ENCODE results near the gene PRLH. TPM values are rescaled to one million over a fixed set of nuclear protein-coding genes. Genes with fewer than 3 reads are reported as not detected.

PRLH gene
- total RNA-seq, 1 experiment from 2014 or later: not detected

GRCh38 chr2:237536083-237536415 lies 30.3 kb upstream of the PRLH start:
- intact Hi-C loops (cut with micrococcal nuclease; ENCODE audit: unreplicated experiment): no loop called here
- POLR2A ChIA-PET (ENCODE audit: low non-redundant PET): no interaction called here
- Histone ChIP-seq H3K9me3 (ENCODE audit: low read depth, low read length, poor library complexity, severe bottlenecking) (no peaks in the 10 kb centered on the region), H3K27ac (ENCODE audit: low read depth, low read length, poor library complexity, severe bottlenecking) (no peak overlapping the region), H3K4me3 (ENCODE audit: low read depth, low read length, poor library complexity, severe bottlenecking) (no peak overlapping the region), H3K27me3 (replicated peaks; ENCODE audit: insufficient read depth, low read depth, low read length, poor library complexity) (no peaks in the 10 kb centered on the region), H3K4me1 (ENCODE audit: insufficient read depth, low read length, poor library complexity, severe bottlenecking) (no peaks in the 10 kb centered on the region), H3K36me3 (ENCODE audit: insufficient read depth, low read length, poor library complexity, severe bottlenecking) (no peaks in the 10 kb centered on the region)
- DNase-seq (ENCODE audit: low spot score): no peak
- BruUV-seq (replicated peaks): no TSS peak
- CTCF ChIA-PET: no interaction called here
- TF ChIP-seq CTCF (conservative IDR thresholded peaks at IDR 0.05; ENCODE audit: low read depth, low read length): no peak
- TF ChIP-seq EZH2 (IDR thresholded peaks at IDR 0.05; ENCODE audit: borderline replicate concordance, low read depth, low read length, poor library complexity, severe bottlenecking): no peak

GRCh38 chr2:237536617-237537016 lies 29.8 kb upstream of the PRLH start:
- POLR2A ChIA-PET (ENCODE audit: low non-redundant PET): no interaction called here

DNA sequence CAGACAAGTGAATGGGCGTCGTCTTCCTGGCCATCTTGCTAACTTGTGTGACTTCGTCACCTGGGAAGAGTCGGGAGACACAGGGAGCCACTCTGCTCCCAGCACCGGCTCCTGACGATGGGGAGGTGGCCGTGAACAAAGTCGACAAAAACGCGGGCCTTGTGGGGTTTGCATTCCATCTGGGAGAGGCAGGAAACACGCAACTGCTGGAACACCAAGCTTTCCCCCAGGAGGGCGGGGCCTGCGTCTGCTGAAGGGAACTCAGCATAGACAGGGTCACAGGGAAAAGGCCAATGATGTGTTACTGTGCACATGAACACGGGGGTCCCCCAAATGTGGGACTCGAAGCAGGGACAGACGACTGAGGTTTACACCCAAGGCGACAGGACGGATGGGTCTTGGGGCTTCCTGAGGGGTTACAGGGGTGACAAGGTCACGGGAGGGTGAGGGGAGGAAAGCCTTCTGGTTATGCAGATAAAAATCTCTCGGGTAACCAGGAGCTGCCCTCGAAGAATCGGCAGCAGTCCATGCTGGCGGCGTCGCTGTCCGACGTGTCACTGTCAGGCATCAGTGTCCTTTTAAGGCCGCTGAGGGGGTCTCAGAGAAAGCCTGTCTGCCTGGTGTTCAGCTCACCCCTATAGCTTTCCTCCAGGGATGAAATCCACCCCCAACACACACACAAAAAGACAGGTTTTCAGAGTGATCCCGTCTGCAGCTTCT lies 28.2 kb upstream of the PRLH start:
- ChIA-PET POLR2A (ENCODE audit: low non-redundant PET) (no interaction called here), CTCF (no interaction called here)
- TF ChIP-seq CTCF (conservative IDR thresholded peaks at IDR 0.05; ENCODE audit: low read depth, low read length) (no peak), EZH2 (IDR thresholded peaks at IDR 0.05; ENCODE audit: borderline replicate concordance, low read depth, low read length, poor library complexity, severe bottlenecking) (no peak)
- H3K36me3 ChIP-seq (ENCODE audit: insufficient read depth, low read length, poor library complexity, severe bottlenecking): no peaks in the 10 kb centered on the region
- H3K4me3 ChIP-seq (ENCODE audit: low read depth, low read length, poor library complexity, severe bottlenecking): no peak overlapping the region
- H3K4me1 ChIP-seq (ENCODE audit: insufficient read depth, low read length, poor library complexity, severe bottlenecking): no peaks in the 10 kb centered on the region
- intact Hi-C loops (cut with micrococcal nuclease; ENCODE audit: unreplicated experiment): no loop called here
- BruUV-seq (replicated peaks): no TSS peak
- no peaks in the 10 kb centered on the region for H3K9me3 ChIP-seq (ENCODE audit: low read depth, low read length, poor library complexity, severe bottlenecking)
- no peak for DNase-seq (ENCODE audit: low spot score)
- H3K27ac ChIP-seq (ENCODE audit: low read depth, low read length, poor library complexity, severe bottlenecking): no peak overlapping the region
- H3K27me3 ChIP-seq (replicated peaks; ENCODE audit: insufficient read depth, low read depth, low read length, poor library complexity): no peaks in the 10 kb centered on the region

More at GRCh38 chr2:237536617-237537016, 29.8 kb upstream of the PRLH start:
- CTCF ChIA-PET: no interaction called here
- no peak for DNase-seq (ENCODE audit: low spot score)
- intact Hi-C loops (cut with micrococcal nuclease; ENCODE audit: unreplicated experiment): no loop called here
- H3K36me3 ChIP-seq (ENCODE audit: insufficient read depth, low read length, poor library complexity, severe bottlenecking): no peaks in the 10 kb centered on the region
- H3K27me3 ChIP-seq (replicated peaks; ENCODE audit: insufficient read depth, low read depth, low read length, poor library complexity): no peaks in the 10 kb centered on the region
- H3K9me3 ChIP-seq (ENCODE audit: low read depth, low read length, poor library complexity, severe bottlenecking): no peaks in the 10 kb centered on the region
- H3K4me1 ChIP-seq (ENCODE audit: insufficient read depth, low read length, poor library complexity, severe bottlenecking): no peaks in the 10 kb centered on the region
- H3K27ac ChIP-seq (ENCODE audit: low read depth, low read length, poor library complexity, severe bottlenecking): no peak overlapping the region
- H3K4me3 ChIP-seq (ENCODE audit: low read depth, low read length, poor library complexity, severe bottlenecking): no peak overlapping the region
- TF ChIP-seq CTCF (conservative IDR thresholded peaks at IDR 0.05; ENCODE audit: low read depth, low read length): no peak
- no TSS peak for BruUV-seq (replicated peaks)
